ENCODE measurements around the gene COLEC12. TPM values are rescaled to one million over a fixed set of nuclear protein-coding genes. Genes with fewer than 3 reads are reported as not detected.
"Not testable (repeated sequence)": the region's sequence is repeated elsewhere in the genome, so short reads cannot be mapped to it uniquely, and the experiment has no call there.

COLEC12 gene
- total RNA-seq, 1 experiment from 2014 or later, result not detected

- CTCF ChIA-PET, result no interaction called here
- H3K27me3 ChIP-seq (ENCODE audit: insufficient read depth, low read length), result no peaks in the 10 kb centered on the region
- no peak for DNase-seq (ENCODE audit: low read depth, low spot score)
- H3K9me2 ChIP-seq (ENCODE audit: insufficient read depth), result no peaks in the 10 kb centered on the region
- no peaks in the 10 kb centered on the region for H4K20me1 ChIP-seq (ENCODE audit: insufficient read depth)
- no peak overlapping the region for H3K4me2 ChIP-seq (ENCODE audit: low read length)
- no peak for ATAC-seq
- no peak overlapping the region for H3K9ac ChIP-seq (ENCODE audit: low read length)
- H3K79me2 ChIP-seq (ENCODE audit: insufficient read depth, low read length), result no peaks in the 10 kb centered on the region
- no TSS peak for BruUV-seq (replicated peaks)
- H3K27ac ChIP-seq (ENCODE audit: low read depth, low read length), result no peak overlapping the region
- POLR2A ChIA-PET, result no interaction called here
- no peaks in the 10 kb centered on the region for H3K4me1 ChIP-seq (ENCODE audit: control insufficient read depth in 1 of 2, insufficient read depth in 2 of 2, low read length in 2 of 2)
- TF ChIP-seq, protein P1, sequence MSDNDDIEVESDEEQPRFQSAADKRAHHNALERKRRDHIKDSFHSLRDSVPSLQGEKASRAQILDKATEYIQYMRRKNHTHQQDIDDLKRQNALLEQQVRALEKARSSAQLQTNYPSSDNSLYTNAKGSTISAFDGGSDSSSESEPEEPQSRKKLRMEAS (IDR thresholded peaks at IDR 0.05), result no peak
- no peak for TF ChIP-seq YY1 (IDR thresholded peaks at IDR 0.05; ENCODE audit: extremely low read depth, insufficient replicate concordance, low read depth, low read length)
- no peak for TF ChIP-seq REST (IDR thresholded peaks at IDR 0.05; ENCODE audit: low read depth)
- TF ChIP-seq TCF7L2 (IDR thresholded peaks at IDR 0.05; ENCODE audit: borderline replicate concordance, extremely low read depth, insufficient read depth, insufficient read length), result no peak
- TF ChIP-seq EZH2phosphoT487 (IDR thresholded peaks at IDR 0.05; ENCODE audit: borderline replicate concordance), result no peak
- no peak for TF ChIP-seq FOSL1 (IDR thresholded peaks at IDR 0.05; ENCODE audit: low read depth)
- no peak for TF ChIP-seq POLR2AphosphoS5 (IDR thresholded peaks at IDR 0.05; ENCODE audit: low read depth, low read length)
- TF ChIP-seq RAD21 (IDR thresholded peaks at IDR 0.05; ENCODE audit: low read depth), result no peak
- no peak for TF ChIP-seq JUND (IDR thresholded peaks at IDR 0.05)
- no peak overlapping the region for H2AFZ ChIP-seq (ENCODE audit: low read depth, low read length, poor library complexity, severe bottlenecking)
- H3K4me3 ChIP-seq (replicated peaks in 1 of 2; ENCODE audit: low read depth in 1 of 2, low read length in 2 of 2), result no peak overlapping the region
- no peaks in the 10 kb centered on the region for H3K9me3 ChIP-seq (ENCODE audit: control insufficient read depth in 1 of 2, insufficient read depth in 1 of 2, low read depth in 1 of 2, low read length in 2 of 2)
- H3K36me3 ChIP-seq (ENCODE audit: control insufficient read depth in 1 of 2, insufficient read depth in 2 of 2, low read length in 2 of 2), result no peaks in the 10 kb centered on the region
- RAD21 ChIA-PET (ENCODE audit: low non-redundant PET in 1 of 2, low total read pairs in 2 of 2, uncharacterized antibody in 2 of 2, unreplicated experiment in 2 of 2), result no interaction called here
- intact Hi-C loops (cut with micrococcal nuclease), result no loop called here
These were observed 93.8 kb downstream of the COLEC12 start for GRCh38 chr18:406677-407076.

- H3K9ac ChIP-seq (ENCODE audit: low read length); ATAC-seq; H3K9me2 ChIP-seq (ENCODE audit: insufficient read depth); H3K4me3 ChIP-seq (replicated peaks in 1 of 2; ENCODE audit: low read depth in 1 of 2, low read length in 2 of 2); DNase-seq (ENCODE audit: low read depth, low spot score); H3K79me2 ChIP-seq (ENCODE audit: insufficient read depth, low read length); H4K20me1 ChIP-seq (ENCODE audit: insufficient read depth); intact Hi-C loops (cut with micrococcal nuclease); H3K27me3 ChIP-seq (ENCODE audit: insufficient read depth, low read length); CTCF ChIA-PET; BruUV-seq (replicated peaks); H2AFZ ChIP-seq (ENCODE audit: low read depth, low read length, poor library complexity, severe bottlenecking); H3K4me2 ChIP-seq (ENCODE audit: low read length); H3K9me3 ChIP-seq (ENCODE audit: control insufficient read depth in 1 of 2, insufficient read depth in 1 of 2, low read depth in 1 of 2, low read length in 2 of 2); POLR2A ChIA-PET; H3K4me1 ChIP-seq (ENCODE audit: control insufficient read depth in 1 of 2, insufficient read depth in 2 of 2, low read length in 2 of 2); H3K27ac ChIP-seq (ENCODE audit: low read depth, low read length); H3K36me3 ChIP-seq (ENCODE audit: control insufficient read depth in 1 of 2, insufficient read depth in 2 of 2, low read length in 2 of 2); RAD21 ChIA-PET (ENCODE audit: low non-redundant PET in 1 of 2, low total read pairs in 2 of 2, uncharacterized antibody in 2 of 2, unreplicated experiment in 2 of 2): not testable (repeated sequence)
These were observed 95.5 kb downstream of the COLEC12 start for GRCh38 chr18:405006-405405.

Data from HCT116 (cell line).